ENCODE results near the gene CITED2. TPM values are rescaled to one million over a fixed set of nuclear protein-coding genes. Genes with fewer than 3 reads are reported as not detected.

Gene CITED2
- total RNA-seq, 1 experiment from 2014 or later, result 365 TPM

DNA sequence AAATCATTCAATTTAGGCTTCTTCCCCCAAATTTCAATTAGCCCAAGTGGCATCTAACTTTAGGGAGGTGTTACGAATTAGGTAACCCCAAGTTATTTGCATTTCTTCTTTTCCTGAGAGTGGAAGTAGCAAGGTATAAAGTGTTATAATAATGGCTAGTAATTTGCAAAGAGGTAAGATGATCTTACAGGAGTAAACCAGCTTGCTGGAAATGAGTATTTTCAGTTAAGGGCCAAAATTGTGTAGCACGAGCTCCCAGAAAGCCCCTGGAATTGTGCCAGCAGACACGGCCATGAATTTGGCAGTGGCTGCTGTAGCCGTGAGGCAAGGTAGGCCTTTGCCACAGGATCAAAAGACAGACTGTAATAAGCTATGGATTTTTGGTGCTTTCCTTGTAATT lies 38.0 kb downstream of the CITED2 start:
- intact Hi-C loops (cut with micrococcal nuclease; ENCODE audit: unreplicated experiment), result no loop called here
- no peak for DNase-seq (ENCODE audit: low spot score)
- Histone ChIP-seq H3K4me3 (ENCODE audit: low read depth, low read length, poor library complexity, severe bottlenecking) (no peak overlapping the region), H3K27me3 (replicated peaks; ENCODE audit: insufficient read depth, low read depth, low read length, poor library complexity) (no peaks in the 10 kb centered on the region), H3K27ac (ENCODE audit: low read depth, low read length, poor library complexity, severe bottlenecking) (no peak overlapping the region), H3K4me1 (ENCODE audit: insufficient read depth, low read length, poor library complexity, severe bottlenecking) (no peaks in the 10 kb centered on the region), H3K36me3 (ENCODE audit: insufficient read depth, low read length, poor library complexity, severe bottlenecking) (no peaks in the 10 kb centered on the region), H3K9me3 (ENCODE audit: low read depth, low read length, poor library complexity, severe bottlenecking) (no peaks in the 10 kb centered on the region)
- ChIA-PET CTCF (interaction anchor here (0.7 kb wide), 1 partner anchor 546 kb away, joined by 5 read pairs; no protein-coding TSS in a partner anchor), POLR2A (ENCODE audit: low non-redundant PET) (interaction anchor here (0.7 kb wide), 1 partner anchor 8 kb away, joined by 3 read pairs; no protein-coding TSS in a partner anchor)
- TF ChIP-seq EZH2 (IDR thresholded peaks at IDR 0.05; ENCODE audit: borderline replicate concordance, low read depth, low read length, poor library complexity, severe bottlenecking), result no peak
- TF ChIP-seq, protein P1, sequence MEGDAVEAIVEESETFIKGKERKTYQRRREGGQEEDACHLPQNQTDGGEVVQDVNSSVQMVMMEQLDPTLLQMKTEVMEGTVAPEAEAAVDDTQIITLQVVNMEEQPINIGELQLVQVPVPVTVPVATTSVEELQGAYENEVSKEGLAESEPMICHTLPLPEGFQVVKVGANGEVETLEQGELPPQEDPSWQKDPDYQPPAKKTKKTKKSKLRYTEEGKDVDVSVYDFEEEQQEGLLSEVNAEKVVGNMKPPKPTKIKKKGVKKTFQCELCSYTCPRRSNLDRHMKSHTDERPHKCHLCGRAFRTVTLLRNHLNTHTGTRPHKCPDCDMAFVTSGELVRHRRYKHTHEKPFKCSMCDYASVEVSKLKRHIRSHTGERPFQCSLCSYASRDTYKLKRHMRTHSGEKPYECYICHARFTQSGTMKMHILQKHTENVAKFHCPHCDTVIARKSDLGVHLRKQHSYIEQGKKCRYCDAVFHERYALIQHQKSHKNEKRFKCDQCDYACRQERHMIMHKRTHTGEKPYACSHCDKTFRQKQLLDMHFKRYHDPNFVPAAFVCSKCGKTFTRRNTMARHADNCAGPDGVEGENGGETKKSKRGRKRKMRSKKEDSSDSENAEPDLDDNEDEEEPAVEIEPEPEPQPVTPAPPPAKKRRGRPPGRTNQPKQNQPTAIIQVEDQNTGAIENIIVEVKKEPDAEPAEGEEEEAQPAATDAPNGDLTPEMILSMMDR (conservative IDR thresholded peaks at IDR 0.05; ENCODE audit: low read depth, low read length), result no peak
- BruUV-seq (replicated peaks), result no TSS peak

DNA sequence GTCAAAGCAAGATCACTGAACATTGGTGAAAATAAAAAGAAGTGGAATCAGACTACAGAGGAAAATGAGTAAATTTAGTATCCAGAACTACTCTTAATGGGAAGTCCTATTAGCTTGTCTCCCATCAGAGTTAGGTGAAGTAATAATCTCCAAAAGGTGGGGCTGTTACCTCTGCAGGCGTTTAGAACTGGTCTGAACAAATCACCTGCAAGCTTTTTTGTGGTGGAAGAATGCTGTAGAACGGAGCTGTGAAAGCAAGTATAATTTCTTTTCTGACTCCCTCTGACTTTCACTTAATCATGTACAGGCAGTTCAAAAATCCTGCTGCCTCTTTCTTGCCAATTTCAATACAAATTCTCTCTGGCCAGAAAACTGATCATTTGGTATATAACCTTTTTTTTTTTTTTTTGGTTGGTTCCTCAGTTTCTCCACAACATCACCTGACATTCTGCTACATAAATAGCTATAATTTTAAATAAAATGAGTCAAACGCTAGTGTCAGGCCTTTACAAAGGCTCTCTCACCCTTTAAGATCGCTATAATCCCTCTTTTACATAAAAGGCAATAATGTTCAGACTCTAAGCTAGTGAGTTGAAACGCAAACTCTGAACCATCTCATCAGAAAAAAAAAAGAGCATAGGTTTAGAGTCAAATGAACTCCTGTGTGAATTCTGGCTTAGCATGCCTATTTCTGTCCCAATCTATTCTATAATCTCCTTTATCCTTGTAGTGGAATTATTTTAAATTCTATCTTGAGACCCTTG lies 38.8 kb downstream of the CITED2 start:
- Histone ChIP-seq H3K9me3 (ENCODE audit: low read depth, low read length, poor library complexity, severe bottlenecking) (no peaks in the 10 kb centered on the region), H3K36me3 (ENCODE audit: insufficient read depth, low read length, poor library complexity, severe bottlenecking) (no peaks in the 10 kb centered on the region), H3K27ac (ENCODE audit: low read depth, low read length, poor library complexity, severe bottlenecking) (no peak overlapping the region), H3K4me1 (ENCODE audit: insufficient read depth, low read length, poor library complexity, severe bottlenecking) (no peaks in the 10 kb centered on the region), H3K4me3 (ENCODE audit: low read depth, low read length, poor library complexity, severe bottlenecking) (no peak overlapping the region), H3K27me3 (replicated peaks; ENCODE audit: insufficient read depth, low read depth, low read length, poor library complexity) (no peaks in the 10 kb centered on the region)
- no peak for DNase-seq (ENCODE audit: low spot score)
- ChIA-PET POLR2A (ENCODE audit: low non-redundant PET) (interaction anchor here (0.5 to 0.7 kb wide), 2 partner anchors 9 to 14 kb away, joined by 3 to 4 read pairs; no protein-coding TSS in a partner anchor), CTCF (interaction anchor here (0.7 kb wide), 1 partner anchor 547 kb away, joined by 5 read pairs; no protein-coding TSS in a partner anchor)
- intact Hi-C loops (cut with micrococcal nuclease; ENCODE audit: unreplicated experiment), result no loop called here
- BruUV-seq (replicated peaks), result no TSS peak
- TF ChIP-seq EZH2 (IDR thresholded peaks at IDR 0.05; ENCODE audit: borderline replicate concordance, low read depth, low read length, poor library complexity, severe bottlenecking), result no peak
- TF ChIP-seq, protein P1 (conservative IDR thresholded peaks at IDR 0.05; ENCODE audit: low read depth, low read length), result no peak

DNA sequence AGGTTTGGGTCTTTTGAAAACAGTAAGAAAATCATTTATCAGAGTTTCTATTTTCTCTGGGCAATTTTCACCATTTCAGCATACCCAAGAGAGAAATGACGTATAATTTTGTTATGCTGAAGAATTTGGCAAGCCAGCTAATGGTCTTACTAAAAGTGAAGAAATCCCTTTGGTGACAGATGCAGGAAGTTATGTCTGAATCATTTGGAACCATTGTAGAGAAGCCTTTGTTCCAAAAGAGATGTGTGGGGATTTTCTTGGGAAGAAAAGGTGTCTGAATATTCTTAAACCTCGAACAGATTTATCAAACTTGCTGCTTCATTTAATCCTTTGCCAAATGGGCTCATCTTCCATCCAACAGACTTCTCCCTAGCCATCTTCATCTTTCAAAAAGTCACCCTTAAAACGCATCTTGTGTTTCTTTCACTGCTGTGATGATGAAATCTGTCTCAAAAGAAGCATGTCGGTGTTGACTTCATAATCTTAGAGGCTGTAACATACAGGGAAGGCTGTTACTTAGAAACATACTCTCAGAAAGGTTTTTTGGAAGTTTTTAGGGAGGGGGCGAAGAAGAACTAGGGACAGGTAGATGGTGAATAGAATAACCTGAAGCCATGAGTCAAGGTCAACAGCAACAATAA lies 39.5 kb downstream of the CITED2 start:
- peak; percentile 22 for DNase-seq (ENCODE audit: low spot score)
- intact Hi-C loops (cut with micrococcal nuclease; ENCODE audit: unreplicated experiment), result no loop called here

More for the DNA sequence above, 39.5 kb downstream of the CITED2 start:
- POLR2A ChIA-PET (ENCODE audit: low non-redundant PET), result no interaction called here
- Histone ChIP-seq H3K36me3 (ENCODE audit: insufficient read depth, low read length, poor library complexity, severe bottlenecking) (no peaks in the 10 kb centered on the region), H3K27ac (ENCODE audit: low read depth, low read length, poor library complexity, severe bottlenecking) (no peak overlapping the region), H3K9me3 (ENCODE audit: low read depth, low read length, poor library complexity, severe bottlenecking) (no peaks in the 10 kb centered on the region), H3K4me1 (ENCODE audit: insufficient read depth, low read length, poor library complexity, severe bottlenecking) (no peaks in the 10 kb centered on the region), H3K27me3 (replicated peaks; ENCODE audit: insufficient read depth, low read depth, low read length, poor library complexity) (no peaks in the 10 kb centered on the region), H3K4me3 (ENCODE audit: low read depth, low read length, poor library complexity, severe bottlenecking) (no peak overlapping the region)
- BruUV-seq (replicated peaks), result no TSS peak
- TF ChIP-seq EZH2 (IDR thresholded peaks at IDR 0.05; ENCODE audit: borderline replicate concordance, low read depth, low read length, poor library complexity, severe bottlenecking), result no peak
- TF ChIP-seq, protein P1 (conservative IDR thresholded peaks at IDR 0.05; ENCODE audit: low read depth, low read length), result no peak
- CTCF ChIA-PET, result no interaction called here

Data from A673 (cell line).